Measurements from ENCODE around the gene ASB11.
"Not testable (repeated sequence)": the region's sequence is repeated elsewhere in the genome, so short reads cannot be mapped to it uniquely, and the experiment has no call there.

ASB11 gene

GRCh38 chrX:15315509-15315908 lies at the start of gene ASB11:
Gene ASB11, minus strand, starts transcription at chrX:15315640. Its CDS starts 35 bp downstream, at chrX:15315605.
- DNase-seq, result no peak

- DNase-seq, result no peak
Measured at GRCh38 chrX:15359701-15360100, 44.3 kb upstream of the ASB11 start.

GRCh38 chrX:15358533-15358932 lies 43.1 kb upstream of the ASB11 start:
- DNase-seq, result no peak

DNA sequence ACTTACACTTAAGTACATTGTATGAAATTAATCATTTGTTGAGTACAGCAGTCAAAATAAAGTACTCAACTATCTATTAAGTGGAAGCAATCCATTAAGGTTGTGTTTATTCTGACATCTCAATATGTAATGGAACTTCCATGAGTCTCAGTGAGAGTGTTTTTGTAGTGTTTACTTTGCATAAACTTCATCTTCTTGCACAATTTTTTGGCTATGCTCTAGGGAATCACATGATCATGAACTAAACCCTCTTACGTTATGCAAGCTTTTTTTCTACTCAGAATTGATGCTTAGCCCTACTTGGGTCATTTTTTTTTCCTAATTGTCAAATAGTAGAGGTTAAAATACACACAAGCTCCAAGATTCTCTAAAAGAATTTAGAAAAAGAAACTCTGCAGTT lies 41.0 kb upstream of the ASB11 start:
- no peak for DNase-seq

- no peak for DNase-seq
Measured at GRCh38 chrX:15350329-15350996, 35.0 kb upstream of the ASB11 start.

GRCh38 chrX:15349046-15349445 lies 33.6 kb upstream of the ASB11 start:
- peak; percentile 69 to 77 for DNase-seq

DNA sequence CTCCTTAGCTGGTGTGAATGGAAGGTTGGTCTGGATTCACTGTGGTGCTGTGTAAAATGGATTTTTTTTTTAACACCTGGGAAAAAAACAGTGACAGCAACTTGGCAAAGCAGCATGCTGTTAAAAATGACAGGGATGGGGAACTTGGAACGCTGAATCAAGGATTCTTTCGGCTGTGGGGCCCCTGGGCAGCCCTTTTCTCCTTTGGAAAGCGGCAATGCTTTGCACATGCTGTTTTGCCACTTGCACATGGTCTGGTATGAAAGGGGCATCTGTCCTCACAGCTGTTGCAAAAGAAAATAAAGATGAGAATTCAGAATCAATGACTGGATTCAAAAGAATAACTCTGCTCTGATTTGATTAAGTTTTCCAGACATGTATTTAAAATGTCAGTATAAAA lies 30.5 kb upstream of the ASB11 start:
- DNase-seq, result no peak

DNA sequence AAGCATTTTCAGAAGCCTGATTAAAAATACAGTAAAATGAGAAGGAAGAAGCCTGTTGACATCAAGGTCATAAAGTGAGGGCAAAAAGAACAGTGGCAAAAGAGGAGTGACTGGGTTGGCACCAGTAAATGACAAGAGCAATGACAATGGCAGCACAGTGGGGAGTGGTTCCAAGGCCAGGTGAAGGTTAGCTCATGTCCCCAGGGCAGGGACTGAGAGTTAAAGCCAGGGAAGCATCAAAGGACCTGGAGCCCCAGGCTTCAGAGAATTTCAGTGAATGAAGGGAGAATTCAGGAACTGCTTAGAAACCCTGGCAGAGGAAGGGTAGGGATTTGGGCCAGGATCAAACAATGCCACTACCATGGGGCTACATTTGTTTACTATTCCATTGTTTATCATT lies 28.7 kb upstream of the ASB11 start:
- no peak for DNase-seq

DNA sequence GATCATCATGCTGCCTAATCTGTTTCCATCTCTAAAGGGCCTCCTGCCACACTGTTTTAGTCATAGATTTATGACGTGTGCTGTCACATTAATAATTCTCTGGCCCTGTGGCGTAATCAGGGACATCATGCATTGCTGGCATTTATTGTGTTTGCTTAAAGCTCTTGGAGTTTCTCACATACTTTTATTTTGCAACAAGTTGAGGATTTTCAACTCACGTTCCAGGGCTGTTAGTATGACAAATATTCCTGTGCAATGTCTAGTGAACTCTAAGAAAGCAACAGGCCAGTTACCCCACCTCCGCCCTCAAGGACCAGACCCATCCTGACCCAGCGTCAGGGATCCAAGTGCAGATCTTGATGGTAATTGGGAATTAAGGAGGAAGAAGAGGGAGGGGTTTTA lies 27.6 kb upstream of the ASB11 start:
- no peak for DNase-seq

GRCh38 chrX:15340867-15341266 lies 25.4 kb upstream of the ASB11 start:
- DNase-seq, result no peak

- DNase-seq, result no peak
Measured at GRCh38 chrX:15336023-15336413, 20.6 kb upstream of the ASB11 start.

- DNase-seq, result peak; percentile 94 to 97
Measured at GRCh38 chrX:15335135-15336022, 19.9 kb upstream of the ASB11 start, which contains the start of gene PIGA. Gene PIGA, minus strand, starts transcription at chrX:15335523. Its CDS starts 3,593 bp downstream, at chrX:15331930.

DNA sequence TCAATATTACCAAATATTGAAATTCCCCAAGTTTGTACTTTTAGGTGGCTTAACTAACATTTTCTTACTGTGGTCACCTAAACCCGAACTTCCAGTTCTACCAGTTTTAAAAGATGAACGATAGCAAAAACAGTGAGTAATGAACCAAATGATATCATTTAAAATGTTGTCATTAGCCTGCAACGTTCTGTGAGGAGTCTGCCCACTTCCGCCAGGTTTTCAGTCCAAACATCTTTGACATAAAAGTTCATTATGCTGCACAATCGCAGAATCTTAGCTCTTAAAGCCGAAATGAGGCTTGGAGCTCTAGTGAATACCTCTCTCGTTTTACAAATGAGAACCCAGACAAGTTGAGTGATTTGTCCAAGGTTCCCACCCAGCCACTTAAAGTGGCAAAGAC lies 19.1 kb upstream of the ASB11 start:
- no peak for DNase-seq

GRCh38 chrX:15328821-15329220 lies 13.4 kb upstream of the ASB11 start:
- DNase-seq, result no peak

DNA sequence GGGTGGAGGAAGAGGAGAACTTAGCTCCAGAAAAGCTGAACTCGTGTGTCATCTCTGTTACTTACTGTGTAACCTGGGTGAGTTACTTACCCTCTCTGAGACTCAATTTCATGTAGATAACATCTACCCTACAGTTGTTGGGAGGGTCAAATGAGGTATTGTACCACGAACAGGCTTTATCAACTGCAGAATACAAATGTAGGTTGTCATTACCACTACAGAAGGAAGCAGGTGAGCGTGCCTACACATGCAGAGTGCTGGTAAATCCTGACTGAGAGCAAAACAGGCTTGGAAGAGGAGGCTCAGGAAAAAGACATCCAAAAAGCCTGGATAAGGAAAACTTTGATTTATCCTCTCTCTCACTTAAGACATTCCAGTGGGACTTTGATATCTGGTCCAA lies 12.7 kb upstream of the ASB11 start:
- no peak for DNase-seq

DNA sequence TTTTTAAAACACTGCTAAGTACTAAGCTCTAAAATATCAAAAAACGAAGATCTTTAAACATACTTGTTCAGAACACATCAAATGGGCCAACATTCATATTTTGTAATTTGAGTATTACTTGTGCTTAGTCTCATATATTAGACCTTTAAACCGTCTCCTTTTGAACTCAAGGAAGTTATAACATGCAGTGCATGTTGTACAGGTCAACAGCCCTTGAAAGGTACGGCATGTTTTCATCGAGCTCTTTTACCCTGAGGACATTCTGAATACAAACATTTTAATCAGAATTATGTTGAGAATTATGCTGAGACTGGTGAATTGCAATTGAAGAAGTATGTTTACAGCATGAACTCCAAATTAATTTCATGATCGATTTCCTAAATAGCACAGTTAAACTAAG lies 7.0 kb upstream of the ASB11 start:
- no peak for DNase-seq

DNA sequence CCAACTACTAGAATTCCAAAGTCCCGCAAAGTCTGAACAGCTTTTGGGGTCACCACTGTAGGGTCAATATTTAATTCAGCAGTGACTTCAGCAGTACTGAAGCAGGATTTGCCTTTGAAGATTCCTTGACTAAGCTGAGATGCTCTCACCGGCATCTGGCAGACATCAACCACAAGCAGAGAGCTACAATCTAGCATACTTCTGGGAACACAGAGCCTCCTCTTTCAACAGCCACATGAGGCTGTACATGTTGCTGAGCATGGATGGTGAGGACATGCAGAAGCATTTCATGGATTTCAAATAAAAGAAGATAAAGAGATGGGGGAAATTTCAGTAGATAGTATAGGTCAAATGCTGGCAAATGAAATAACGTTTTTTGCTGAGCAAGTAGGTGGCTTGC lies 6.6 kb upstream of the ASB11 start:
- DNase-seq, result no peak

DNA sequence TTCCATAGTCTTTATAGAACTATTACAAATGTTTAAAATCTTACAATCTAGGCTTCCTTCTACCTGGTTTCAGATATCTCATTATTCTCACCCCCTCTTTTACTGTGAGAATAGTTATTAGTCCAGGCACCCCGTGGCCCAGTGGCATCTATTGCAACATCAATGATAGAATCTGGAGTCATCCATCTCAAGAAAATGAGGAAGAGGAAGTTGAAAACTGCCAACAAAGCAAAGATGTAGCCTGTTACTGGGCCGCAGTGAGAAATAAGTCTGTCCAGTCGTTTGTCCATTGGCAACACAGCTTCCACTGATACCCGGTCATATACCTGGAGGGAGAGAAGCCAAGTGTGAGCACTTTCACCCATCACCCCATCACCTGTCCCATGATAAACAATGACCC lies 6.0 kb upstream of the ASB11 start:
- DNase-seq, result no peak

GRCh38 chrX:15320297-15320696 lies 4.9 kb upstream of the ASB11 start:
- DNase-seq, result no peak

DNA sequence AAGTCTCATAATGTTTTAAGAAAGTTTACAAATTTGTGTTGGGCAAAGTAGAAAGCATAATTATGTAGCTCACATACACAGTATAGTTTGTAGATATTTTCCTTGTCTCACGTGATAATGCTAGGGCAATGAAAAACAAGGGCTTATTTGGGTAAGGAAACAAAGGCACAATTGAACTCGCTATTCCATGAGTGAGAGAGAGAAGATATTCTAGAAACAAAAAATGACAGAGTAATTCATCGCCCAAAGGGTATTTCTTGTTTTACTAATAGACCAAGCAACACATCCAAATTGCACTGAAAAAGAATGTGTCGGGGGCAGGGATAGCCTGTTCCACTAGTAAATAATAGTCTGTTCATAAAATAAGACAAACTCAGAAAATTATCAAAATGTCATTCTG lies 3.6 kb upstream of the ASB11 start:
- no peak for DNase-seq

DNA sequence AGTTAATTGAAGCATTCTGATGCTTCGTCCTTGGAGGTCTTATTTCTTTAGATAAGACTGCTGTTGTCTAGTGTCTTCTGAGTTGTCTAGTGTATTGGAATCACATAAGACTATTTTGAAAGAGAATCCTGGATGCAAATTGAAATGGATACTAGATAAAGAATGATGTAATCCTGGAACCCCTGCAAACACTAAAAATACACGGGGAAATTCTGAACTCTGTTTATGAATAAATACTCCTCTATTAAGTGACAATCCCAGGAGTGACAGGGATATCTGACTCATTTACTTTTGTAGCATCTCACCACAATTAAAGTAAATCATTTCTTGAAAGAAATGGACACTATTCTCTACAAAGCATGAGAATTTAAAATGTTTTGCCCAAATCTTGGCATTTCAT lies 968 bp downstream of the ASB11 start:
- DNase-seq, result no peak

DNA sequence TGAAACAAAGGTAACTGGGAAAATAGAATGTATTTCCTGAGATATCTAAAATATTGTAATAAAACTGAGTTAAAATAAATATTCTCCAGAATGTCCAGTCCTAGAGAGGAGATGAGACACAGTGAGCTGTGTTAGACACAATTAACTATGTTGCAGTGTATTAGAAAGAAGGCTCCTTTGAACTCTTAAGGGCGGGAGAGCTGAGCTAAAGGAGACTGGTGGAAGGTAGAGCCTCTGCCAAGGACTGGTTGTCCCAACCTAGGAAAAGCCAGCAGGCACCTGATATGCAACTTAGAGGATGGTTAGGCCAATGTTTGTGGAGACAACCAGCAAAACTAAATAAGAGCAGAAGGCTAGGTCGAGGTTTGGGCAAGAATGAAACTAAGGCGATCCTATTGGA lies 4.3 kb downstream of the ASB11 start:
- DNase-seq, result no peak

GRCh38 chrX:15310117-15310516 lies 5.3 kb downstream of the ASB11 start:
- DNase-seq, result peak; percentile 59 to 83

GRCh38 chrX:15305899-15306298 lies 9.5 kb downstream of the ASB11 start:
- not testable (repeated sequence) for DNase-seq

Data from NCI-H2081 (cell line).